Uterus (tissue), 2 donors: Measurements from ENCODE around the gene A2ML1.

ENCODE experiments used
- CTCF ChIP-seq, 4 experiments: fragments of 200-600 bp in 2 of 4; fragments of 450-650 bp in 2 of 4; sonication (generic) in 2 of 4; IDR thresholded peaks; one replicate each; pipeline ENCODE4 v1.5.1; 2016 to 2019; ENCODE audit warnings: antibody characterized with exemption in 4 of 4, mild to moderate bottlenecking in 2 of 4, moderate library complexity in 1 of 4
- POLR2A ChIP-seq, 2 donors: fragments of 450-650 bp; IDR thresholded peaks; one replicate each; pipeline ENCODE4 v1.6.1; 2016; ENCODE audit warnings: antibody characterized with exemption in 2 of 2, mild to moderate bottlenecking in 1 of 2, moderate library complexity in 1 of 2

GRCh38 chr12:8831116-8831515 is 8.7 kb downstream of the A2ML1 start:
- no peak for TF ChIP-seq CTCF (IDR thresholded peaks at IDR 0.05)
- no peak for TF ChIP-seq POLR2A (IDR thresholded peaks at IDR 0.05)
